Natural killer cell (primary cell): ENCODE measurements around the gene STYX. TPM values are rescaled to one million over a fixed set of nuclear protein-coding genes. Genes with fewer than 3 reads are reported as not detected.
A peak's percentile ranks its signal among the peaks of the same experiment; 100 is the strongest.

Experiments
- ATAC-seq, 3 donors: fragments of 150-1000 bp in 2 of 3; fragments of 200-7000 bp in 1 of 3; cut with Tn5 transposase; 1 replicate in 1 of 3; 2 replicates in 2 of 3; pipeline ENCODE4 v1.10.0; 2021; ENCODE audit warnings: mild to moderate bottlenecking in 2 of 3, moderate library complexity in 2 of 3
- DNase-seq, 2 donors: peaks; one replicate each; pipeline versions ENCODE4 v3.0.0 to v3.0.0-alpha.2; 2013 to 2021; ENCODE audit warnings: mixed read lengths in 1 of 2
- H3K27ac ChIP-seq: one replicate; pipeline ENCODE4 v1.5.1; 2013; ENCODE audit warnings: mild to moderate bottlenecking, low read length
- H3K27me3 ChIP-seq: one replicate; pipeline ENCODE4 v1.6.1; 2013; ENCODE audit warnings: low read length; ENCODE audit not compliant: control insufficient read depth, insufficient read depth
- H3K36me3 ChIP-seq: one replicate; pipeline ENCODE4 v1.6.1; 2013; ENCODE audit warnings: low read length; ENCODE audit not compliant: control insufficient read depth, insufficient read depth
- H3K4me1 ChIP-seq: one replicate; pipeline ENCODE4 v1.6.1; 2013; ENCODE audit warnings: low read length; ENCODE audit not compliant: control insufficient read depth, insufficient read depth
- H3K4me3 ChIP-seq: one replicate; pipeline ENCODE4 v1.5.1; 2013; ENCODE audit warnings: low read length
- H3K9me3 ChIP-seq: one replicate; pipeline ENCODE4 v1.6.1; 2013; ENCODE audit warnings: low read length; ENCODE audit not compliant: control insufficient read depth, insufficient read depth
- H3K27ac Mint-ChIP-seq, 2 donors: one replicate each; pipeline ENCODE4 v1.8.0; 2022; ENCODE audit warnings: mild to moderate bottlenecking in 2 of 2, mixed read lengths in 2 of 2, moderate library complexity in 1 of 2
- H3K27me3 Mint-ChIP-seq, 2 donors: one replicate each; pipeline ENCODE4 v1.8.0; 2022; ENCODE audit warnings: low read depth in 2 of 2, mixed read lengths in 2 of 2
- H3K36me3 Mint-ChIP-seq: one replicate; pipeline ENCODE4 v1.8.0; 2022; ENCODE audit warnings: mixed read lengths
- H3K4me1 Mint-ChIP-seq, 2 donors: one replicate each; pipeline ENCODE4 v1.8.0; 2022; ENCODE audit warnings: mixed read lengths in 2 of 2
- H3K4me3 Mint-ChIP-seq: one replicate; pipeline ENCODE4 v1.8.0; 2022; ENCODE audit warnings: mild to moderate bottlenecking, moderate library complexity, mixed read lengths
- H3K9me3 Mint-ChIP-seq, 2 donors: one replicate each; pipeline ENCODE4 v1.8.0; 2022; ENCODE audit warnings: mixed read lengths in 2 of 2
- WGBS: methylation state at CpG from one replicate; pipeline ENCODE4 v1.1.7; 2013; ENCODE audit warnings: missing lambda C conversion rate; ENCODE audit not compliant: insufficient coverage; 5-methylcytosine and 5-hydroxymethylcytosine counted together
- intact Hi-C: fragments of 100-400 bp; cut with micrococcal nuclease; formaldehyde crosslinking; loops from one replicate; pipeline ENCODE4 v1.14.2; 2022
- total RNA-seq, 4 donors: library from RNA; stranded (reverse); fragments of 120-200 nt in 1 of 4; gene quantifications; one replicate each; pipeline versions ENCODE4 v1.2.3 to v1.2.4, GENCODE V29; 2013 to 2022
- TF ChIP-seq, protein P1 (sequence below): fragments of 200-600 bp; IDR thresholded peaks from one replicate; pipeline ENCODE4 v1.8.0; 2022; ENCODE audit warnings: antibody characterized with exemption

Gene STYX
- total RNA-seq, 3 donors from 2014 or later (not counting 1 experiment from before 2014, with no cell fraction given) = 13.3 to 22.9 (median 18.3) TPM

GRCh38 chr14:52693532-52693931 lies 36.4 kb upstream of the STYX start:
- Mint-ChIP-seq H3K27me3 (no peaks in the 10 kb centered on the region), H3K4me1 (peaks cover 44% of the 10 kb centered on the region in 2 donors), H3K4me3 (peak overlapping the region; percentile 57), H3K27ac (no peak overlapping the region), H3K36me3 (no peaks in the 10 kb centered on the region), H3K9me3 (no peaks in the 10 kb centered on the region)
- intact Hi-C loops = no loop called here
- Histone ChIP-seq H3K36me3 (no peaks in the 10 kb centered on the region), H3K4me3 (no peak overlapping the region), H3K9me3 (no peaks in the 10 kb centered on the region), H3K4me1 (peaks cover 18% of the 10 kb centered on the region), H3K27me3 (no peaks in the 10 kb centered on the region), H3K27ac (no peak overlapping the region)
- TF ChIP-seq, protein P1, sequence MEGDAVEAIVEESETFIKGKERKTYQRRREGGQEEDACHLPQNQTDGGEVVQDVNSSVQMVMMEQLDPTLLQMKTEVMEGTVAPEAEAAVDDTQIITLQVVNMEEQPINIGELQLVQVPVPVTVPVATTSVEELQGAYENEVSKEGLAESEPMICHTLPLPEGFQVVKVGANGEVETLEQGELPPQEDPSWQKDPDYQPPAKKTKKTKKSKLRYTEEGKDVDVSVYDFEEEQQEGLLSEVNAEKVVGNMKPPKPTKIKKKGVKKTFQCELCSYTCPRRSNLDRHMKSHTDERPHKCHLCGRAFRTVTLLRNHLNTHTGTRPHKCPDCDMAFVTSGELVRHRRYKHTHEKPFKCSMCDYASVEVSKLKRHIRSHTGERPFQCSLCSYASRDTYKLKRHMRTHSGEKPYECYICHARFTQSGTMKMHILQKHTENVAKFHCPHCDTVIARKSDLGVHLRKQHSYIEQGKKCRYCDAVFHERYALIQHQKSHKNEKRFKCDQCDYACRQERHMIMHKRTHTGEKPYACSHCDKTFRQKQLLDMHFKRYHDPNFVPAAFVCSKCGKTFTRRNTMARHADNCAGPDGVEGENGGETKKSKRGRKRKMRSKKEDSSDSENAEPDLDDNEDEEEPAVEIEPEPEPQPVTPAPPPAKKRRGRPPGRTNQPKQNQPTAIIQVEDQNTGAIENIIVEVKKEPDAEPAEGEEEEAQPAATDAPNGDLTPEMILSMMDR = no peak
- 98% methylated on average over 7 of the region's 7 CpGs for WGBS
- ATAC-seq (no peak), DNase-seq (no peak)

DNA sequence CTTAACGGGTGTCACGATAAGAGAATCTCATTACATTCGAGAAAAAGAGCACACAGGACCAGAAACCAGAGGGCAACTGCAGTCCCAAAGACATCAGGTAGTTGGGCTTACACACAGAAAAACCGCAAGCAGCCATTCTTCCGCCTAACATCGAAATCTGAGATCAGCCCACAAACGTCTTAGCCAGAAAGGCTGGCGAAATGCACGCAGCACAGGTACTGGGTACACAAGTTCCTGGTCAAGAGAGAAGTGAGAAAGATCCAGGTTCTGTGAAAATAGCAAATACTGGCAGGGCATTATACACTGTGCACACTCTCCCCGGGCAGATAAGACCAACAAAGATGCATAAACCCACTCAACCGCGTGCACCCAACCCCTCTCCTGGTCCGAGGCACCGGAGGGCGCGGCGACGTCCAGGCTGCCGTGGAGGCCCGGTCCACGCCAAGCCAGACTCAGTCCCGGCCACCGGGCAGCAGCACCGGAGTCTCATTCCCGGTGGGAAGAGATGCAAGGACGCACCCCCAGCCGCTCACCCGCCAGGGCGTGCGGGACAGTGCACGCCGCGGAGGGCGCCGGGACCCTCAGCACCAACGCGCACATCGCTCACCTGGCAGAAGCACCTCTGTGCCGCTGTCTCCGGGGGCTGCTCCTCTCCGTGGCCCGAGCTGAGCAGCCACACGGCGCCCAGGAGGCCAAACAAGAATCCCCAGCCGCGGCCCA lies 35.0 kb upstream of the STYX start:
- no peaks in the 10 kb centered on the region for H3K27me3 ChIP-seq
- no peaks in the 10 kb centered on the region for H3K36me3 Mint-ChIP-seq
- 0% methylated on average over 46 of the region's 46 CpGs for WGBS
- DNase-seq (peak; percentile 30 to 83), ATAC-seq (peak; percentile 47 to 61 (median 53))
- intact Hi-C loops = no loop called here
- H3K36me3 ChIP-seq = no peaks in the 10 kb centered on the region
- TF ChIP-seq, protein P1 = no peak
- peak overlapping the region; percentile 89 for H3K27ac ChIP-seq
- no peaks in the 10 kb centered on the region for H3K9me3 ChIP-seq
- H3K4me3 Mint-ChIP-seq = peak overlapping the region; percentile 99
- peaks cover 40 to 42% of the 10 kb centered on the region in 2 donors for H3K4me1 Mint-ChIP-seq
- no peaks in the 10 kb centered on the region for H3K27me3 Mint-ChIP-seq
- H3K4me1 ChIP-seq = peaks cover 18% of the 10 kb centered on the region
- peak overlapping the region; percentile 90 to 93 for H3K27ac Mint-ChIP-seq
- peak overlapping the region; percentile 92 for H3K4me3 ChIP-seq
- H3K9me3 Mint-ChIP-seq = no peaks in the 10 kb centered on the region

- H3K9me3 Mint-ChIP-seq = no peaks in the 10 kb centered on the region
- peak within 1 kb of the TSS; percentile 90 to 93 for H3K27ac Mint-ChIP-seq
- H3K27me3 ChIP-seq = no peaks in the 10 kb centered on the region
- intact Hi-C loops = no loop called here
- H3K4me3 ChIP-seq = peak within 1 kb of the TSS; percentile 92
- H3K36me3 Mint-ChIP-seq = no peaks in the 10 kb centered on the region
- TF ChIP-seq, protein P1 = no peak
- peaks cover 18% of the 10 kb centered on the region for H3K4me1 ChIP-seq
- ATAC-seq (peak; percentile 81 to 83 (median 82)), DNase-seq (peak; percentile 68 to 75)
- peak within 1 kb of the TSS; percentile 89 for H3K27ac ChIP-seq
- H3K36me3 ChIP-seq = no peaks in the 10 kb centered on the region
- peak within 1 kb of the TSS; percentile 99 for H3K4me3 Mint-ChIP-seq
- under 1% methylated on average over 78 of the region's 78 CpGs for WGBS
- peaks cover 35 to 38% of the 10 kb centered on the region in 2 donors for H3K4me1 Mint-ChIP-seq
- H3K27me3 Mint-ChIP-seq = no peaks in the 10 kb centered on the region
- no peaks in the 10 kb centered on the region for H3K9me3 ChIP-seq
Observed at GRCh38 chr14:52695481-52696091, 34.4 kb upstream of the STYX start, which contains the start of gene ERO1A. Gene ERO1A, minus strand, starts transcription at chr14:52695558. Its CDS starts 77 bp downstream, at chr14:52695481.
